SK-N-SH treated with all-trans-retinoic acid at 6 μM for 48 hours (cell line): ENCODE results near the gene NEURL1.

ENCODE experiments used
- ATAC-seq: fragments of 200-7000 bp; cut with Tn5 transposase; 3 replicates; pipeline ENCODE4 v1.9.1; 2020; ENCODE audit warnings: mild to moderate bottlenecking, moderate library complexity
- ARNTL ChIP-seq: fragments of 450-650 bp; formaldehyde crosslinking; IDR thresholded peaks from 2 replicates; pipeline ENCODE4 v1.5.0; 2020; ENCODE audit warnings: low read depth, mild to moderate bottlenecking, moderate library complexity, borderline replicate concordance
- BACH2 ChIP-seq: fragments of 250-450 bp; sonication (Bioruptor Pico); IDR thresholded peaks from 2 replicates; pipeline ENCODE4 v1.9.0; 2021; ENCODE audit warnings: mild to moderate bottlenecking, borderline replicate concordance
- CREB5 ChIP-seq: fragments of 250-450 bp; sonication (Bioruptor Pico); IDR thresholded peaks from 2 replicates; pipeline ENCODE4 v1.5.1; 2020; ENCODE audit warnings: low read depth, mild to moderate bottlenecking, moderate library complexity
- CSDC2 ChIP-seq: fragments of 250-450 bp; sonication (Bioruptor Pico); IDR thresholded peaks from 2 replicates; pipeline ENCODE4 v1.5.0; 2020; ENCODE audit warnings: mild to moderate bottlenecking, moderate library complexity
- CSRNP3 ChIP-seq: fragments of 250-450 bp; sonication (Bioruptor Pico); IDR thresholded peaks from 2 replicates; pipeline ENCODE4 v1.5.1; 2021; ENCODE audit warnings: mild to moderate bottlenecking, moderate library complexity
- ESRRG ChIP-seq: fragments of 250-450 bp; sonication (Bioruptor Pico); IDR thresholded peaks from 2 replicates; pipeline ENCODE4 v1.6.1; 2021; ENCODE audit warnings: mild to moderate bottlenecking
- ISL1 ChIP-seq: fragments of 250-450 bp; sonication (Bioruptor Pico); IDR thresholded peaks from 2 replicates; pipeline ENCODE4 v2.1.2; 2022; ENCODE audit warnings: mild to moderate bottlenecking, moderate library complexity
- OSR1 ChIP-seq: fragments of 250-450 bp; sonication (Bioruptor Pico); IDR thresholded peaks from 2 replicates; pipeline ENCODE4 v1.8.0; 2022; ENCODE audit warnings: moderate library complexity, mild to moderate bottlenecking, inconsistent platforms
- PATZ1 ChIP-seq: fragments of 250-450 bp; sonication (Bioruptor Pico); IDR thresholded peaks from 2 replicates; pipeline ENCODE4 v1.8.0; 2020; ENCODE audit warnings: mild to moderate bottlenecking, moderate library complexity, borderline replicate concordance
- POU6F1 ChIP-seq: fragments of 250-450 bp; sonication (Bioruptor Pico); IDR thresholded peaks from 2 replicates; pipeline ENCODE4 v1.8.0; 2021; ENCODE audit warnings: low read depth, mild to moderate bottlenecking, moderate library complexity, borderline replicate concordance
- PPARA ChIP-seq: fragments of 250-450 bp; sonication (Bioruptor Pico); IDR thresholded peaks from 2 replicates; pipeline ENCODE4 v1.5.0; 2020; ENCODE audit warnings: mild to moderate bottlenecking, borderline replicate concordance
- RARB ChIP-seq: fragments of 250-450 bp; sonication (Bioruptor Pico); IDR thresholded peaks from 2 replicates; pipeline ENCODE4 v1.8.0; 2021; ENCODE audit warnings: mild to moderate bottlenecking, moderate library complexity
- SNAI2 ChIP-seq: fragments of 250-450 bp; sonication (Bioruptor Pico); IDR thresholded peaks from 2 replicates; pipeline ENCODE4 v1.5.0; 2020; ENCODE audit warnings: mild to moderate bottlenecking, moderate library complexity
- TCF4 ChIP-seq: fragments of 250-450 bp; sonication (Bioruptor Pico); IDR thresholded peaks from 2 replicates; pipeline ENCODE4 v1.8.0; 2021; ENCODE audit warnings: mild to moderate bottlenecking, moderate library complexity, borderline replicate concordance
- TSHZ2 ChIP-seq: fragments of 250-450 bp; sonication (Bioruptor Pico); IDR thresholded peaks from 2 replicates; pipeline ENCODE4 v1.5.0; 2020; ENCODE audit warnings: mild to moderate bottlenecking, moderate library complexity
- ZC3H10 ChIP-seq: fragments of 250-450 bp; sonication (Bioruptor Pico); IDR thresholded peaks from 2 replicates; pipeline ENCODE4 v1.5.1; 2021; ENCODE audit warnings: mild to moderate bottlenecking, moderate library complexity
- ZFP30 ChIP-seq: fragments of 450-650 bp; formaldehyde crosslinking; IDR thresholded peaks from 2 replicates; pipeline ENCODE4 v1.5.0; 2022; ENCODE audit warnings: mild to moderate bottlenecking, moderate library complexity
- ZNF565 ChIP-seq: fragments of 450-650 bp; formaldehyde crosslinking; conservative IDR thresholded peaks from 2 replicates; pipeline ENCODE4 v1.5.0; 2020; ENCODE audit warnings: low read depth, mild to moderate bottlenecking, moderate library complexity
- ZNF70 ChIP-seq: fragments of 450-650 bp; formaldehyde crosslinking; IDR thresholded peaks from 2 replicates; pipeline ENCODE4 v1.5.0; 2020; ENCODE audit warnings: mild to moderate bottlenecking, moderate library complexity
- ZNF8 ChIP-seq: fragments of 450-650 bp; formaldehyde crosslinking; IDR thresholded peaks from 2 replicates; pipeline ENCODE4 v1.5.0; 2020; ENCODE audit warnings: mild to moderate bottlenecking, moderate library complexity

The NEURL1 gene

GRCh38 chr10:103487410-103487708 is 6.1 kb upstream of the NEURL1 start:
- TF ChIP-seq ZNF8 (CRISPR knock-in tag) (no peak), TSHZ2 (no peak), CSRNP3 (CRISPR knock-in tag) (no peak), ZC3H10 (no peak), POU6F1 (CRISPR knock-in tag) (no peak), RARB (CRISPR knock-in tag) (no peak)
- ATAC-seq: no peak

GRCh38 chr10:103490986-103491314 is 2.6 kb upstream of the NEURL1 start:
- TF ChIP-seq RARB (CRISPR knock-in tag) (no peak), ZNF70 (CRISPR knock-in tag) (no peak), BACH2 (CRISPR knock-in tag) (no peak), TCF4 (CRISPR knock-in tag) (no peak), CSDC2 (CRISPR knock-in tag) (no peak), ESRRG (CRISPR knock-in tag) (no peak), SNAI2 (CRISPR knock-in tag) (no peak), ZC3H10 (no peak), ARNTL (no peak), POU6F1 (CRISPR knock-in tag) (no peak), PPARA (CRISPR knock-in tag) (no peak)
- TF ChIP-seq, all 23 proteins: peak for 0
- ATAC-seq: no peak

- ATAC-seq: peak; percentile 89
- TF ChIP-seq CSRNP3 (CRISPR knock-in tag) (no peak), OSR1 (CRISPR knock-in tag) (no peak), PATZ1 (no peak), ZC3H10 (no peak), TSHZ2 (peak; percentile 71; the same call in 1 of the 2 replicates), BACH2 (CRISPR knock-in tag) (no peak), ISL1 (peak; percentile 77), ZNF565 (CRISPR knock-in tag) (no peak), ZFP30 (CRISPR knock-in tag) (no peak), RARB (CRISPR knock-in tag) (no peak), PPARA (CRISPR knock-in tag) (no peak), CREB5 (no peak), POU6F1 (CRISPR knock-in tag) (no peak)
Measured at GRCh38 chr10:103491729-103492364, 1.7 kb upstream of the NEURL1 start.
